GM19452 (cell line): ENCODE data around the gene MAP1LC3B2.

Experiments used
- ATAC-seq: cut with Tn5 transposase; IDR thresholded peaks from one replicate; pipeline ENCODE4 v1.9.1; 2021; ENCODE audit not compliant: unreplicated experiment

Gene MAP1LC3B2

GRCh38 chr12:116610971-116611541 lies 51.9 kb downstream of the MAP1LC3B2 start:
- no peak for ATAC-seq

- no peak for ATAC-seq
Measured at GRCh38 chr12:116612436-116612835, 53.3 kb downstream of the MAP1LC3B2 start.

GRCh38 chr12:116613256-116613655 lies 54.1 kb downstream of the MAP1LC3B2 start:
- ATAC-seq = no peak

GRCh38 chr12:116614194-116614915 lies 55.2 kb downstream of the MAP1LC3B2 start:
- no peak for ATAC-seq

DNA sequence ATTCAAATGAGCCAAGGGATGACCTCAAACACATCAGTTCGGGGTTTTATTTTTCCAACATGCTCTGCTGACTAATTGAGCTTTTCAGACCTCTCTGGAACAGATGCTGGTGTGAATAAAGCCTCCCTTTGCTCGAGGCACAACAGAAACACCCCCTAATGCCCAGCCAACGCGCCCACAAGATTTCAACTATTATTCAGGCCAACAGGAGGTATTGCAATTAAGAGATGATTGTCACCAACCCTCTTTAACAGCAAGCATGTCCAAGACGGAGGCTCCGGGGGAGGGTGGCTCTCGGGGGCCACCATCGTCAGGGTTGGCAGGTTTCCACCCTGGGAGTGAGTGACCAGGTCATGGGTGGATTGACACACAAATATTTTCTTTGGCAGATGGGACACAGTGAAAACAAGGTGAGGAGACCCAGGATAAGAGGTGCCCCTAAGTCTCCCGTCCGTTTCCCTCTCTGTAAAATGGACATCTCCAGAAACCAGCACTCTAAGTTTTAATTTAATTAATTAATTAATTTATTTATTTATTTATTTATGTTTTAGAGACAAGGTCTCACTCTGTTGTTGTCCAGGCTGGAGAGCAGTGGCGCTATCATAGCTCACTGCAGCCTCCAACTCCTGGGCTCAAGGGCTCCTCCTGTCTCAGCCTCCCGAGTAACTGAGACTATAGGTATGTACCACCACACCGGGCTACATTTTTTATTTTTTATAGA lies 56.1 kb downstream of the MAP1LC3B2 start:
- no peak for ATAC-seq

- ATAC-seq = no peak
Measured at GRCh38 chr12:116616536-116617248, 57.5 kb downstream of the MAP1LC3B2 start.

GRCh38 chr12:116619246-116619645 lies 60.1 kb downstream of the MAP1LC3B2 start:
- ATAC-seq = no peak

DNA sequence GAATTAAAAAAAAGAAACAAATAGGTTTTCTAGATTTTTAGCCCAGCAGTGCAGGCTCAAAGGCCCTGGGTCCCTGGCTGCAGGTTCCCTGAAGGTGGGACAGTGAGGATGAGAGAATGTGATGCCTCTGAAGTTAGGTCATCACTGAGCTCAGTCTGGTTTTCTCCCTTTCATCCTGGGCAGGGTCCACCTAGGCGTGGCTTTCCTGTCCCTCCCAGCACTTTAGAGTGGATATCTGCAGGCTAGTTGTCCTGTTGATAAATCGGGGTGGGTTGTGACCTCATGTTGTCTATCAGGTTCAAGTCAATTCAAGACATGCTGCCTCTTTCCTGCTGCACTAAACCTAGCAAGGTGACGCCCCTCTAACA lies 60.9 kb downstream of the MAP1LC3B2 start:
- ATAC-seq = no peak

GRCh38 chr12:116620492-116621191 lies 61.5 kb downstream of the MAP1LC3B2 start:
- no peak for ATAC-seq

DNA sequence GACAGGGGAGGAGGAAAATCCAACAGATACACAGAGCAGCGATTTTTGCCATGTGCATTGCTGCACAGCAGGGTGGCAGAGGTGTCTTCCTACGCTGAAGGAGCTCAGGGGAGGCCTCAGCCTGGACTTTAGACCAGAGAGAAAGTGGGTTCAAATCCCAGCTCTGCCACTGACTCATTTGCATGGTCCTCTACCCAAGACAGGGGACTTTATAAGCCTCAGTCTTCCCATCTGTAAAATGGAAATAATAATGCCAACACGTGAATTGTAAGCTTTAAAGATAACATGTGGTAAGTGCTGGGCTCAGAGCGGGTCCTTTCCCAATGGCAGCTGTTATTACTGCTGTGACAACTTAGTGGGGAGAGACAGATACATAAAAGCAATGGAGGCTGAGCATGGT lies 62.0 kb downstream of the MAP1LC3B2 start:
- no peak for ATAC-seq

GRCh38 chr12:116624516-116624915 lies 65.3 kb downstream of the MAP1LC3B2 start:
- ATAC-seq = no peak

- ATAC-seq = no peak
Measured at GRCh38 chr12:116626153-116626552, 67.0 kb downstream of the MAP1LC3B2 start.
